ENCODE data around the gene RNF213.
A peak's percentile ranks its signal among the peaks of the same experiment; 100 is the strongest.
"Not testable (repeated sequence)": the region's sequence is repeated elsewhere in the genome, so short reads cannot be mapped to it uniquely, and the experiment has no call there.

Gene RNF213

DNA sequence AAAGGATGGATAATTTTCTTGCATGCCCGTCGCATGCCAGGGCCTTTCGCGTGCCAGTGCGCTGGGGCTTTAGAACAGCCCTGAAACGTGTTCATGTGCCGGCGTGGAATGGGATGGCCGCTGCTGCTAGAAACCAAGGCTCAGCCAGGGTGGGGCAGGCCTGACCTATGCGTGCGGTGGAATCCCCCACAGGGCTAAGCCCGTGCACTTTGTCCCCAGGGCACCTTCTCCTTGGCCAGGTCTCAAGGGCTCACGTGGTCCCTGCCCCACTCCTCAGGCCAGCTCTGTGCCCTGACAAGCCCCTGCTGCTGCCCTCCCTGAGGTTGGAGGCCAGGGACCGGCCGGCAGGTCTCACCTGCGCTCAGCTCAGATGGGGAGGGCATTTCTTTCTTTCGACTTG lies 13.1 kb upstream of the RNF213 start:
- no peak for ATAC-seq (replicated peaks; ENCODE audit: extremely low read depth, poor library complexity, severe bottlenecking)
- Mint-ChIP-seq H3K4me1 (peaks cover 4% of the 10 kb centered on the region), H3K27ac (ENCODE audit: low read depth) (no peak overlapping the region), H3K4me3 (no peak overlapping the region), H3K36me3 (ENCODE audit: insufficient read depth) (peaks cover 10% of the 10 kb centered on the region), H3K27me3 (no peaks in the 10 kb centered on the region), H3K9me3 (no peaks in the 10 kb centered on the region)
- DNase-seq (ENCODE audit: low spot score in 2 of 2) = no peak

GRCh38 chr17:80248001-80248893 lies 12.4 kb upstream of the RNF213 start:
- H3K4me3 Mint-ChIP-seq = no peak overlapping the region
- DNase-seq (ENCODE audit: low spot score in 2 of 2) = no peak
- peaks cover 9% of the 10 kb centered on the region for H3K4me1 Mint-ChIP-seq
- no peaks in the 10 kb centered on the region for H3K27me3 Mint-ChIP-seq
- H3K36me3 Mint-ChIP-seq (ENCODE audit: insufficient read depth) = peaks cover 6% of the 10 kb centered on the region
- ATAC-seq (replicated peaks; ENCODE audit: extremely low read depth, poor library complexity, severe bottlenecking) = no peak
- no peaks in the 10 kb centered on the region for H3K9me3 Mint-ChIP-seq
- H3K27ac Mint-ChIP-seq (ENCODE audit: low read depth) = no peak overlapping the region

GRCh38 chr17:80248894-80249710 lies 11.6 kb upstream of the RNF213 start:
- no peak overlapping the region for H3K27ac Mint-ChIP-seq (ENCODE audit: low read depth)
- DNase-seq (ENCODE audit: low spot score in 2 of 2) (no peak), ATAC-seq (replicated peaks; ENCODE audit: extremely low read depth, poor library complexity, severe bottlenecking) (no peak)
- peaks cover 13% of the 10 kb centered on the region for H3K4me1 Mint-ChIP-seq
- peaks cover 6% of the 10 kb centered on the region for H3K36me3 Mint-ChIP-seq (ENCODE audit: insufficient read depth)
- no peaks in the 10 kb centered on the region for H3K27me3 Mint-ChIP-seq
- no peaks in the 10 kb centered on the region for H3K9me3 Mint-ChIP-seq
- H3K4me3 Mint-ChIP-seq = no peak overlapping the region

DNA sequence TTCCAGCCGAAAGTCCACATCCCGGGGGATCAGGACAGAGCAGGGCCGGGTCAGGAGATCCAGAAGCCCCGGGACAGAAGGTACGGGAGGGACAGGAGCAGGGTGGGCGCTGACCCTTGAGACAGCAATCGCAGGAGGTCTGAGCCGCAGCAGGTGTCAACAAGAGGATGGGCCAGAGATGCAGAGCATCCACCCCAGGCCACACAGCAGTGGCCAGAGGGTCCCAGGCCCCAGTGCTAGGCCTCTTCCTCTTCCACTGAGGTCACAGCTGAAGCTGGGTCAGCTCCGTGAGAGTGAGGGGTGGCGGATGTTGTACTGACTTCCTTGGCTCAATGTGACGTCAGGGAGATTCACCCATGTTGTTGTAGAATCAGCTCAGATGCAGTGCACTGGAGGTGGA lies 8.7 kb upstream of the RNF213 start:
- Mint-ChIP-seq H3K36me3 (ENCODE audit: insufficient read depth) (peaks cover 2% of the 10 kb centered on the region), H3K4me3 (no peak overlapping the region), H3K9me3 (no peaks in the 10 kb centered on the region), H3K27ac (ENCODE audit: low read depth) (no peak overlapping the region), H3K4me1 (peaks cover 27% of the 10 kb centered on the region), H3K27me3 (no peaks in the 10 kb centered on the region)
- DNase-seq (ENCODE audit: low spot score in 2 of 2) (no peak), ATAC-seq (replicated peaks; ENCODE audit: extremely low read depth, poor library complexity, severe bottlenecking) (no peak)

GRCh38 chr17:80252871-80253270 lies 7.8 kb upstream of the RNF213 start:
- DNase-seq (ENCODE audit: low spot score in 2 of 2) = peak; percentile 65 to 72
- Mint-ChIP-seq H3K36me3 (ENCODE audit: insufficient read depth) (peaks cover under 1% of the 10 kb centered on the region), H3K9me3 (no peaks in the 10 kb centered on the region), H3K4me1 (peaks cover 33% of the 10 kb centered on the region), H3K27me3 (no peaks in the 10 kb centered on the region), H3K27ac (ENCODE audit: low read depth) (no peak overlapping the region), H3K4me3 (peak overlapping the region; percentile 9)
- peak; percentile 81 for ATAC-seq (replicated peaks; ENCODE audit: extremely low read depth, poor library complexity, severe bottlenecking)

- no peak overlapping the region for H3K4me3 Mint-ChIP-seq
- H3K27me3 Mint-ChIP-seq = no peaks in the 10 kb centered on the region
- ATAC-seq (replicated peaks; ENCODE audit: extremely low read depth, poor library complexity, severe bottlenecking) (no peak), DNase-seq (ENCODE audit: low spot score in 2 of 2) (no peak)
- peaks cover 42% of the 10 kb centered on the region for H3K4me1 Mint-ChIP-seq
- peak overlapping the region; percentile 87 for H3K27ac Mint-ChIP-seq (ENCODE audit: low read depth)
- no peaks in the 10 kb centered on the region for H3K9me3 Mint-ChIP-seq
- no peaks in the 10 kb centered on the region for H3K36me3 Mint-ChIP-seq (ENCODE audit: insufficient read depth)
Observed at GRCh38 chr17:80253631-80254395, 6.8 kb upstream of the RNF213 start.

GRCh38 chr17:80254396-80255251 lies 6.0 kb upstream of the RNF213 start:
- Mint-ChIP-seq H3K4me3 (peak overlapping the region; percentile 46), H3K4me1 (peaks cover 48% of the 10 kb centered on the region), H3K27ac (ENCODE audit: low read depth) (peak overlapping the region; percentile 87), H3K27me3 (no peaks in the 10 kb centered on the region), H3K9me3 (no peaks in the 10 kb centered on the region), H3K36me3 (ENCODE audit: insufficient read depth) (peaks cover 1% of the 10 kb centered on the region)
- peak in 1 of 2 donors; percentile 30 for DNase-seq (ENCODE audit: low spot score in 2 of 2)
- ATAC-seq (replicated peaks; ENCODE audit: extremely low read depth, poor library complexity, severe bottlenecking) = peak; percentile 79

DNA sequence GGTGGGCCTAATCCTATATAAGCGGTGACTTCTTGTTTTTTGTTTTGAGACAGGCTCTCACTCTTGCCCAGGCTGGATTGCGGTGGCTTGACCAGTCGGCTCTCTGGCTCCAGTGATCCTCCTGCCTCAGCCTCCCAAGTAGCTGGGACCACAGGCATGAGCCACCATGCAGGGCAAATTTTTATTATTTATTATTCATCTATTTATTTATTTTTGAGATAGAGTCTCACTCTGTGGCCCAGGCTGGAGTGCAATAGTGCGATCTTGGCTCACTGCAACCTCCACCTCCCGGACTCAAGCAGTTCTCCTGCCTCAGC lies 4.7 kb upstream of the RNF213 start:
- H3K4me1 Mint-ChIP-seq = peaks cover 51% of the 10 kb centered on the region

DNA sequence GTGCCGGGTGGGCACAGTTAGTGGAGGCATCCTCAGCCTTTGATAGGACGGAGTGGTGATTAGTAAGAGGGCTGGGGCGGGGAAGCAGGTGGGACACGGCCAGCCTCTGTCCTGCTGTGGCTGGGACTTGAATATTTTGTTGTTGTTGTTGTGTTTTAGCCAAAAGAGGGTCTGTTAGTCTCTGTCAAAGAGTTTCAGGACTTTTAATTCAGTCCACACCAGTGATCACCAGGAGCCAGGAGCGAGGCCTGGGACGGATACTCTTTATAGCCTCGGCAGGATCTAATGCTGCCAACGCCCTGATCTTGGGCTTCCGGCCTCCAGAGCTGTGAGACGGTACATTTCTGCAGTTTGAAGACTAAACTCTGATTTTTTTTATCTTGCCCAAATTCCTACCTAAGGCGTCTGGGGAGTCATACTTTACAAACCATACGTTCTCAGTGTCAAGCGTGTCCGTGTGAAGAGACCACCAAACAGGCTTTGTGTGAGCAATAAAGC lies 2.9 kb upstream of the RNF213 start:
- Mint-ChIP-seq H3K27me3 (no peaks in the 10 kb centered on the region), H3K36me3 (ENCODE audit: insufficient read depth) (peaks cover 9% of the 10 kb centered on the region), H3K27ac (ENCODE audit: low read depth) (peak overlapping the region; percentile 92), H3K4me3 (peak overlapping the region; percentile 91), H3K9me3 (no peaks in the 10 kb centered on the region), H3K4me1 (peaks cover 61% of the 10 kb centered on the region)
- DNase-seq (ENCODE audit: low spot score in 2 of 2) (no peak), ATAC-seq (replicated peaks; ENCODE audit: extremely low read depth, poor library complexity, severe bottlenecking) (no peak)

More for the DNA sequence above, 4.7 kb upstream of the RNF213 start:
- ATAC-seq (replicated peaks; ENCODE audit: extremely low read depth, poor library complexity, severe bottlenecking) (no peak), DNase-seq (ENCODE audit: low spot score in 2 of 2) (no peak)
- H3K27me3 Mint-ChIP-seq = no peaks in the 10 kb centered on the region
- H3K4me3 Mint-ChIP-seq = no peak overlapping the region
- H3K36me3 Mint-ChIP-seq (ENCODE audit: insufficient read depth) = peaks cover 5% of the 10 kb centered on the region
- H3K27ac Mint-ChIP-seq (ENCODE audit: low read depth) = peak overlapping the region; percentile 87
- H3K9me3 Mint-ChIP-seq = no peaks in the 10 kb centered on the region

DNA sequence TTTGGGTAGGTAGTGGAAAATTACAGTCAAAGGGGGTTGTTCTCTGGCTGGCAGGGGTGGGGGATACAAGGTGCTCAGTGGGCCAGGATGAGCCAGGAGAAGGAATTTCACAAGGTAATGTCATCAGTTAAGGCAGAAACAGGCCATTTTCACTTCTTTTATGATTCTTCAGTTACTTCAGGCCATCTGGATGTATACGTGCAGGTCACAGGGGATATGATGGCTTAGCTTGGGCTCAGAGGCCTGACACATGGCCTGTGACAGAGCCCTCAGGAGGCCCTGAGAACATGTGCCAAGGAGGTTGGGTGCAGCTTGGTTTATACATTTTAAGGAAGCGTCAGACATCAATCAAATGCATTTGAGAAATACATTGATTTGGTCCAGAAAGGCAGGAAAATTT lies 2.4 kb upstream of the RNF213 start:
- peak overlapping the region; percentile 91 for H3K4me3 Mint-ChIP-seq
- not testable (repeated sequence) for H3K27me3 Mint-ChIP-seq; DNase-seq (ENCODE audit: low spot score in 2 of 2); H3K36me3 Mint-ChIP-seq (ENCODE audit: insufficient read depth); H3K9me3 Mint-ChIP-seq; ATAC-seq (replicated peaks; ENCODE audit: extremely low read depth, poor library complexity, severe bottlenecking)
- peak overlapping the region; percentile 92 for H3K27ac Mint-ChIP-seq (ENCODE audit: low read depth)
- H3K4me1 Mint-ChIP-seq = peaks cover 57% of the 10 kb centered on the region

DNA sequence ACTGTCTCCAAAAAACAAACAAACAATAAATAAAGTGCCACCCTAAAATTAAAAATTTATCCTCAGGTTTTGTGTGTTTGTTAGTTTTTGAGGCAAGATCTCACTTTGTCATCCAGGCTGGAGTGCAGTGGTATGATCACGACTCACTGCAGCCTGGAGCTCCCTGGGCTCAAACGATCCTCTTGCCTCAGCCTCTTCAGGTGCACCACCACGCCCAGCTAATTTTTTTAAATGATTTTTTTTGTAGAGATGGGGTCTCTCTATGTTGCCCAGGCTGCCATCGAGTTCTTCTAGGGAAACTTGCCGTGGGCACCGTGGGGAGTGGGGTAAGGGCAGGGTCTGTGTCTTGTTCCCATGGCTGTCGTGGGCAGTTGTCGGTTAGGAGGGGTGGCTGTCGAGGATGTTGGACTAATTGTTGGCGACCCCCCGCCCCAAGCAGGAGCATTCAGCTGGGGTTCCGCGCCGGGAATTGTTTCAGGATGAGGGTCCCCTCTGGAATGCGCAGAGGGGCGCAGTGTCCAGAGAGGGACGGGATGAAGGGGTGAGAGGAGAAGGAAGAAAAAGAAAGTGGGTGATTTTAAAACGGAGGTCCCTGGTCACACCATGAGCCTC lies 1.1 kb upstream of the RNF213 start:
- H3K27me3 Mint-ChIP-seq = no peaks in the 10 kb centered on the region

More for the DNA sequence above, 1.1 kb upstream of the RNF213 start:
- no peak for DNase-seq (ENCODE audit: low spot score in 2 of 2)
- H3K4me3 Mint-ChIP-seq = peak overlapping the region; percentile 91
- no peaks in the 10 kb centered on the region for H3K9me3 Mint-ChIP-seq
- no peak for ATAC-seq (replicated peaks; ENCODE audit: extremely low read depth, poor library complexity, severe bottlenecking)
- peaks cover 57% of the 10 kb centered on the region for H3K4me1 Mint-ChIP-seq
- peak overlapping the region; percentile 92 for H3K27ac Mint-ChIP-seq (ENCODE audit: low read depth)
- H3K36me3 Mint-ChIP-seq (ENCODE audit: insufficient read depth) = peaks cover 20% of the 10 kb centered on the region

Data from central memory CD8-positive, alpha-beta T cell (primary cell).